GM13976 (cell line): ENCODE data around the gene CLEC6A.
"Not testable (repeated sequence)": the region's sequence is repeated elsewhere in the genome, so short reads cannot be mapped to it uniquely, and the experiment has no call there.

Experiments
- DNase-seq: peaks from one replicate; pipeline ENCODE4 v3.0.0; 2012; ENCODE audit warnings: low spot score
- in situ Hi-C: fragments of 300-500 bp; cut with MboI; formaldehyde crosslinking; loops from one replicate; pipeline ENCODE4 v1.12.0; 2022; ENCODE audit warnings: low sequenced_read_pairs, mixed read lengths, inconsistent platforms; ENCODE audit not compliant: unreplicated experiment
- TF ChIP-seq, protein P1 (sequence below): IDR thresholded peaks from 2 replicates; pipeline ENCODE4 v1.5.1; 2012; ENCODE audit warnings: borderline replicate concordance, mild to moderate bottlenecking; ENCODE audit not compliant: insufficient read depth; ENCODE audit errors: extremely low read depth, missing control alignments, control extremely low read depth

Gene CLEC6A

DNA sequence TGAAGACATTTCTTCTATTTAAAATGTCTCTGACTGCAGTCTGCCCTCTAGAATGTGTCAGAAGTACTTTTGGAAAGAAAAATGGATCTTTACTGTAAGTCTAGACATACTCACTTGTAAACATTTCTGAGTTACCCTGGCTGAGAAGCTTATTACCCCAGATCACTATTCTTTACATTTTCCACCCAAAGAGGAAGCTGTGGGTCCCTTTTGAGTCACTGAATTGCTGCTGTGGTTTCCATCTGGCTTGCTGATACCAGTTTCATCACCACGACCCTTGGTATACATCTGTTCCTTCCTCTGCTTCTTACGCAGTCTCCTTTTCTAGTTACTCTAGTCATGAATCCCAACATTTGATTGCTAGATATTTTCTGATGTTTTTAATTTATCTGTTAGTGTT is 37.3 kb downstream of the CLEC6A start:
- in situ Hi-C loops, result no loop called here
- TF ChIP-seq, protein P1, sequence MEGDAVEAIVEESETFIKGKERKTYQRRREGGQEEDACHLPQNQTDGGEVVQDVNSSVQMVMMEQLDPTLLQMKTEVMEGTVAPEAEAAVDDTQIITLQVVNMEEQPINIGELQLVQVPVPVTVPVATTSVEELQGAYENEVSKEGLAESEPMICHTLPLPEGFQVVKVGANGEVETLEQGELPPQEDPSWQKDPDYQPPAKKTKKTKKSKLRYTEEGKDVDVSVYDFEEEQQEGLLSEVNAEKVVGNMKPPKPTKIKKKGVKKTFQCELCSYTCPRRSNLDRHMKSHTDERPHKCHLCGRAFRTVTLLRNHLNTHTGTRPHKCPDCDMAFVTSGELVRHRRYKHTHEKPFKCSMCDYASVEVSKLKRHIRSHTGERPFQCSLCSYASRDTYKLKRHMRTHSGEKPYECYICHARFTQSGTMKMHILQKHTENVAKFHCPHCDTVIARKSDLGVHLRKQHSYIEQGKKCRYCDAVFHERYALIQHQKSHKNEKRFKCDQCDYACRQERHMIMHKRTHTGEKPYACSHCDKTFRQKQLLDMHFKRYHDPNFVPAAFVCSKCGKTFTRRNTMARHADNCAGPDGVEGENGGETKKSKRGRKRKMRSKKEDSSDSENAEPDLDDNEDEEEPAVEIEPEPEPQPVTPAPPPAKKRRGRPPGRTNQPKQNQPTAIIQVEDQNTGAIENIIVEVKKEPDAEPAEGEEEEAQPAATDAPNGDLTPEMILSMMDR, result no peak
- peak; percentile 62 for DNase-seq

DNA sequence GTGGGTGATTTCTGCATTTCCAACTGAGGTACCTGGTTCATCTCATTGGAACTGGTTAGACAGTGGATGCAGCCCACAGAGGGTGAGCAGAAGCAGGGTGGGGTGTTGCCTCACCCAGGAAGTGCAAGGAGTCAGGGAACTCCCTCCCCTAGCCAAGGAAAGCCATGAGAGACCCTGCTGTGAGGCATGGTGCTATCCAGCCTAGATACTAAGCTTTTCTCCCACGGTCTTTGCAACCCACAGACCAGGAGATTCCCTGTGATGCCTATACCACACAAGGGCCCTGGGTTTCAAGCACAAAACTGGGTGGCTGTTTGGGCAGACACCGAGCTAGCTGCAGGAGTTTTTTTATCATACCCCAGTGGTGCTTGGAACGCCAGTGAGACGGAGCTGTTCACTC is 39.9 kb downstream of the CLEC6A start:
- in situ Hi-C loops, DNase-seq: not testable (repeated sequence)

- DNase-seq, in situ Hi-C loops: not testable (repeated sequence)
Observed at GRCh38 chr12:8496074-8496473, 40.3 kb downstream of the CLEC6A start.

GRCh38 chr12:8499616-8500015 is 43.9 kb downstream of the CLEC6A start:
- TF ChIP-seq, protein P1, result no peak
- in situ Hi-C loops, result no loop called here
- DNase-seq, result no peak

GRCh38 chr12:8501720-8502119 is 46.0 kb downstream of the CLEC6A start:
- DNase-seq, result no peak

DNA sequence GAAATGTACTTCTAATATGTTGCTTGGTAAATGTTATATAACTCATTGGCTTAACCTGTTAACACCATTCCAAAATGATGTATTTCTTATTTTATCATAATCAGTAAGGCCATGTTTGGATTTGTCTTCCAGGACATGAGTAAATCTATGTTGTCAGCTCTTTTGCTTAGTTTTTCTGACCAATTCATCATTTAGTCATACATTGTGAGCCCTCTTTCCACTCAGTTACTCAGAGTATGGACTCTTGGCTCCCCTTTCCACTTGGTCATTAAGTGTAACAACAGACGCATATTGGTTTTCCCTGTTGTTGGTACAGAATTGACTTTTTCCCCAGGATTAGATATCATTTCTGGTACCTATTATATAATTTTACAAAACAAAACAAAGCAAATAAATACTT is 48.6 kb downstream of the CLEC6A start:
- no peak for DNase-seq
- TF ChIP-seq, protein P1, result no peak
- in situ Hi-C loops, result no loop called here

More at GRCh38 chr12:8501720-8502119, 46.0 kb downstream of the CLEC6A start:
- TF ChIP-seq, protein P1, result no peak
- in situ Hi-C loops, result no loop called here

- in situ Hi-C loops, result no loop called here
- TF ChIP-seq, protein P1, result no peak
- DNase-seq, result no peak
Observed at GRCh38 chr12:8507596-8507995, 51.8 kb downstream of the CLEC6A start.

DNA sequence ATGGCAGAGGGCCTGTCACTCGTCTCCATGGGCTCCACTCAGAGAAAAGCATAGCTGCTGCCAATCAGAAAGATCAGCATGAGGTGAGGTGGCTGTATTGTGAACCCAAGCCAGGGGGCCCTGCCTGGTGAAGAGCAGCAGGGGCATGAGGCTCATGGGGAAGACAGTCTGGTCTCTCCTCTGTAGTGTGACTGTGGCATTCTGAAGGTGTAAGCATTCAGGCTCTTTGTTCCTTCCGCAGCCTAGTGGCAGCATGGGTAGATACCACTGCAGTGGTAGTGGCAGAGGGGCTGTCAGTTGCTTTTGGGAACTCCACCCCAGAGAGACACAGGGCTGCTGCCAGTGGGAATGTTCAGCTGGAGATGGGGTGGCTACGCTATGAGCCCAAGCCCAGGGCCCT is 52.5 kb downstream of the CLEC6A start:
- in situ Hi-C loops, result no loop called here
- TF ChIP-seq, protein P1, result no peak
- DNase-seq, result no peak
